Jurkat, Clone E6-1 (cell line): ENCODE measurements around the gene CNTNAP5.

Source experiments
- DNase-seq: peaks from one replicate; pipeline ENCODE4 v3.0.0-alpha.2; 2011; ENCODE audit warnings: low read depth, low spot score
- H3K4me3 ChIP-seq: 2 replicates; pipeline ENCODE4 v1.5.1; 2011; ENCODE audit warnings: mild to moderate bottlenecking, low read length, control low read depth, moderate library complexity

Gene CNTNAP5

DNA sequence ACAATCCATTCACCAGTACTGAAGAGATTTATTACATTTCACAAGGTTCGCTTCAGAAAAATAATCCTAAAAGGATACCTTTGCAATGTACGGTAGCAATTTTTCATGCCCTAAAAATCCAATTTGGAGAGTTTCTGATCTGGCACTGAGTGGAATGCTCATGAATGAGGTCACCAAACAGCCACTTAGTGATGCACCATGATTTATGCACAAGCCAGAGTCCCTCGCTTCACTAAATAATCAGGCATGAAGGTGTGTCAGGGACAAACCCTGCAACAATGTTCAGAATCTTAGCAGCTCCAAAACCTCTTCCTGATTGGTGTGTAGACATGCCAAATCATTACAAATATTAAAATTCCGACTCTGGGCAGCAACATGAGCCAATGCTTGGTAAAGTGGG lies 221.1 kb downstream of the CNTNAP5 start:
- no peak overlapping the region for H3K4me3 ChIP-seq
- no peak for DNase-seq

DNA sequence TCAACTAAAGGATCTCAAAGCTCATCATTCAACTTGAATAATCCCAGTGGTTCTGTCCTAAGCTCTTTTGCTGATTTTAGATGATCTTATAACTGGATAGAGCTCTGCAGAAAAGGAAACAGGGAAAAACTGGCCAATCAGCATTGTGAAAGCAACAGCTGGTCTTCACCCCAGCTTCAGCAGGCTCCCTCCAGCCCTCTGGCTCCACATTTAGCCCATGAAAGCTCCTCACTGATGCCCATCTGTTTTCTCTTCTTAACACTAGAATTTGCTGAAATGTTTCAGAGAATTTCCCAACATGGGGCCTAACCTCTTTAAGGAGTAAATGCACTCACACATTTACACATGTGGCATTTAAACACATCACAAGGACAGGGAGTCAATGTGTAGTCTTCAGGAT lies 223.3 kb downstream of the CNTNAP5 start:
- DNase-seq: no peak

GRCh38 chr2:124250433-124250832 lies 225.3 kb downstream of the CNTNAP5 start:
- DNase-seq: no peak
- no peak overlapping the region for H3K4me3 ChIP-seq

More for the DNA sequence above, 223.3 kb downstream of the CNTNAP5 start:
- no peak overlapping the region for H3K4me3 ChIP-seq

- DNase-seq: no peak
- no peak overlapping the region for H3K4me3 ChIP-seq
Observed at GRCh38 chr2:124254621-124255020, 229.5 kb downstream of the CNTNAP5 start.

DNA sequence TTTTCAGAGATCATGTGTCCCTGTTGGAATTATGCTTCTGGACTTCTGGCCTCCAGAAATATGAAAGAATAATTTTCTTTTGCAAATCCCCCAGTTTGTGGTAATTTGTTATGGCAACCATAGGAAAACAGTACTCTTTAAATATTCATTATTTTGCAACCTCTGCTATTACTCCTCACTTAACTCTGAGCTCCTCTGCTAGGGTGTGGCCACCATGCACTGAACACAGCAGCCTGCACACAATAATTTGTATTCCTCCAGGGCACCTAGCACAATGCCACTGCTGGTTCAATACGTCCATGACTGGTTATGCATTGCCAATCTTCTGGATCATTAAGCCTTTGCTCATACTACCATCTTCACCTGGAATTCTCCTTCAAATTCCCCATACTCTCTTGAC lies 232.0 kb downstream of the CNTNAP5 start:
- DNase-seq: no peak
- no peak overlapping the region for H3K4me3 ChIP-seq

- H3K4me3 ChIP-seq: no peak overlapping the region
- no peak for DNase-seq
Observed at GRCh38 chr2:124258140-124258880, 233.2 kb downstream of the CNTNAP5 start.

DNA sequence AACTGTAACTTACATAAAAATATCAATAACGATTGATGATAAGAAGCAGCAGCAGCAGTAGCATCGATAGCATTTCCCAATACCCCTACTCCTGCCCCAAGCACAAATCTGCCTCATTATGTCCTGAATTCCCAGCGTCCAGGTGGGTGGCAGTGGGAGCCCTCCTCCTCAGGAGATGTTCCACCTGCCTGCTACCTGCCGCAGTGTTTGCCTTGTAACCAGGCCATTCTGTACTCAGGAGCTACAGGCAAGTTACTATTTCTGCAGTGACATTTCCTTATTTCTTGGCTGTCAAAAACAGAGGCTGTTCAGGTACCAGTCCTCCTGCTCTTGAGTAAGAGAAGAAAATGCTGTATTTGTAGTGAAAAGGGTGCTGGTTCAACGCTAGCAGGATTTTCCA lies 236.4 kb downstream of the CNTNAP5 start:
- DNase-seq: no peak
- no peak overlapping the region for H3K4me3 ChIP-seq

DNA sequence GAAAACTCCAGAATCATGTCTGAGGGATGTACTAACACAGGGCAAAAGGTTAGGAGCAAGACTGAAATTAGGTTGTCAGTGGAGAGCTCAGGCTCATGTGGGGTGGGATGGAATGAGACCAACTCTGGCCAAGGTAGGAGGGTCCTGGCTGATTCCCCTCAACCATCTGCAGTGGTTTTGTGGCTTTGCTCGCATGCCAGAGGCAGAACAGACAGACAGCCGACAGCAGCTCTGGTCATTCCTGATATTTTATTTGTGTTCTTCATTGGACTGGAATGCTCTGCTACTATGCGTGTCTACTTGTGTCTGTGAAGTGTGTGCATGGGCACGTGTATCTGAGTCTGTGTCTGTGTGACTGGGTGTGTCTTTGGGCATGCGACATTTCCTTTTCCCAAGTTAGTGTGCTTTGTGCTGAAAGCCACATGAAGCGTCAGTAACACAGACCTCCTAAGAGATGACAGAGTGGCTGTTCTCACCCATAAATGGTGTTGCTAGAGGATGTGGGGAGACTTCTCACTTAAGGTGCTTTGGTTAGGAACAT lies 239.5 kb downstream of the CNTNAP5 start:
- no peak overlapping the region for H3K4me3 ChIP-seq
- peak; percentile 71 for DNase-seq

- no peak for DNase-seq
- H3K4me3 ChIP-seq: no peak overlapping the region
Observed at GRCh38 chr2:124267794-124268193, 242.7 kb downstream of the CNTNAP5 start.

- no peak overlapping the region for H3K4me3 ChIP-seq
- no peak for DNase-seq
Observed at GRCh38 chr2:124269348-124269747, 244.3 kb downstream of the CNTNAP5 start.

DNA sequence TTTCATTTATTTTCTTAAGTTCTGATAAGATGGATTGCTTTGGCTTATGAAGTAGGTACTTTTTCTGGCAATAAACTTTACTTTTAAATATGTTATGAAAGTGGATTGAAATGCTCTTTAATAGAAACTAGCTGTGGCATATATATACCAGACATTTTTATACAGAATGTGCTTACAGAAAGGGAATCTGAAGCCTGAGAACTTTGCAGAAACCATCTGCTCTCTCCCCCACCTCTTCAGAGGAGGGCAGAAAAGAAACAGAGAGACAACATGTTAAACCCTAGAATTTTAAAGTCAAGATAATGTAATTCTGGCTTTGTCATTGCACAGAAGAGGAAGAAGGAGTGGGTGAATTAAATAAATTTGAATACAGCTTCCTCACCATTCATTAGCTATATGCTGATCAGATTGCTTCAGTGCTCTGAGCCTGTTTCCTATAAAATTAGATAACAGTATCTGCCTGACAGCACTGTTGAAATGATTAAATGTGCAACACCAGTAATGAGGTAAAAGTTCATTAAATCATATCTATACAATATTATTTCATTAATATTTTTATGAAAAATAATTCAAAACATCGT lies 247.3 kb downstream of the CNTNAP5 start:
- no peak overlapping the region for H3K4me3 ChIP-seq
- DNase-seq: no peak

DNA sequence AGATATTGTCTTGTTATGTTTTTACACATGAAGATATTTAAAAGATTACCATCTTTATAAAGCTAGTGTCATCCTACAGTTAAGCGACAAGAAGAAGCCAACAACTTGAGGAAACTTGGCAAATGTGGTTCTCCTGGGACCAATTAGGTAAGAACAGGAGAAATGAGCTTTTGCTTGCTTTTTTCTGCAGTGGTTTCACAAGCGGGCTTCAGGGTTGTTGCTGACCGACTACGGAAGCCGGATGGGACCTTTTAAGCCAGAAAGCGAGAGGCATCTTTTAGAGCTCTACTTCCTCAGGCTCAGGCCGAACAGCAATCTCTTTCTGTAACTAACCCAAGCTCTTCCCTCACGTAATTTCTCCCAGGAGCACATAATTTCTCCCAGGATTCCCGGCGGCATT lies 256.5 kb downstream of the CNTNAP5 start:
- H3K4me3 ChIP-seq: no peak overlapping the region
- DNase-seq: no peak

DNA sequence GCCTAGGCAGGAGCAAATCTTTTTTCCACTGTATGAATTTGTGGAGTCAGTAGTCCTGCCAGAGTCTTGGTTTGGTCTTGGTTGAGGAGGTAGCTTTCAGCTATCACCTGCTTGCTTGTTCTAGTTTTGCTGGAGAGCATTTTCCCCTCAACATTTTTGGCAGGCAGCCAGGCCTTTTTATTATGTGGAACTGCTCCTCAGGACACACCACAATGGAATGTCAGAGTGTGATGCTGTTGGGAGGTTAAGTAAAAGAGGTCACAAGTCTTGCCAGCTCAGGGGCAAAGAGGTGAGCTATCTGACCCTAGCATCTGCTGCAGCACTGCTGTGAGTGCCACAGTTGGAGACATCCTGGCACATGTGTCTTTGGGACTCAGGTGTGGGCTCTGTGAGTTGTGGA lies 258.0 kb downstream of the CNTNAP5 start:
- no peak for DNase-seq
- no peak overlapping the region for H3K4me3 ChIP-seq

DNA sequence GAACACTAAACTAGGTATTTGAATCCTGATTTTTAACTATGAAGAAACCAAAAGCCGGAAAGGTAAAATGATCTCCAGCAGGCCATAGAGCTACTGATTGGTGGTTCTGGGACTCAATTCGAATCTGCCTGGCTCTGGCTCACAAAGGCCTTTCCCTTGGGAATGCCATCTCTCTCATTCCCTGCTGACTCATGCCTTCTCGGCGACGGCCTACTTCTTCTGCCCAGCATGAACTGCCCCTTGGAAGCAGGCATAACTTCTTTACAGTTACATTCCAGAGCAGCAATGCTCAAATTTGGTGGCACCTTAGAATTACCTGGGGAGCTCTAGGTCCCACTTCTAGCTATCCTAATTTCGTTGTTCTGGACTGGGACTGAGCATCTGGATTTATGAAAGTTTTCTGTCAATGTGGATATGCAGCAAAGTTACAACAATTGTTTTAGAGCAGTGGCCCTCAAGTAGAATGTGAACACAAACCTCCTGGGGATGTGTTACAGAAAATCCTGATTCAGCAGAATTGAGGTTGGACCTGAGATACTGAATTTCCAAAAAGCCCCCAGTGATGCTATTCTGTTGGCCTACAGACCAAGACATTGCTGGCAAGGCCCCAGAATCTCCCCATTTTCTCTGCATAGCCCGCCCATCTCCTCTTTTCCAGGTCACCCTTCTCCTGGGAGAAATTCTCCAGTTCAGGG lies 261.1 kb downstream of the CNTNAP5 start:
- no peak overlapping the region for H3K4me3 ChIP-seq
- no peak for DNase-seq

- H3K4me3 ChIP-seq: no peak overlapping the region
- no peak for DNase-seq
Observed at GRCh38 chr2:124289060-124289459, 264.0 kb downstream of the CNTNAP5 start.

DNA sequence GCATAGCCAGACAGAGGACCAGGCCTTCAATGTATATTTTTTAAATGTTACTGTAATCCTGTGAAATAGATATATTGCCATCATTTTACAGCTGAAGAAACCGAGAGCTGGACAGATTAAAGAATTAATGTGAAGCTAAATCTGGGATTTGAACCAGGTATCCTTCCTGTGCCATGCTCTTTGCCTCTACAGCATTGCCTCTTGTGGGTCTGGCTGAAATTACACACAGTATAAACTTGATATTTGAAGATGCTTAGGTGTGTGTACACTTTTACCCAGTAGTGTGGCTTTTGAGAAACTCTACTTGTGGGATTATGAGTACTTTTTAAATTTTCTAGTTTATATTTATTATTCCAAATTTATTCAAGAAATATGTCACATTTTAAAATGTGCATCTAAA lies 264.5 kb downstream of the CNTNAP5 start:
- no peak for DNase-seq
- no peak overlapping the region for H3K4me3 ChIP-seq

DNA sequence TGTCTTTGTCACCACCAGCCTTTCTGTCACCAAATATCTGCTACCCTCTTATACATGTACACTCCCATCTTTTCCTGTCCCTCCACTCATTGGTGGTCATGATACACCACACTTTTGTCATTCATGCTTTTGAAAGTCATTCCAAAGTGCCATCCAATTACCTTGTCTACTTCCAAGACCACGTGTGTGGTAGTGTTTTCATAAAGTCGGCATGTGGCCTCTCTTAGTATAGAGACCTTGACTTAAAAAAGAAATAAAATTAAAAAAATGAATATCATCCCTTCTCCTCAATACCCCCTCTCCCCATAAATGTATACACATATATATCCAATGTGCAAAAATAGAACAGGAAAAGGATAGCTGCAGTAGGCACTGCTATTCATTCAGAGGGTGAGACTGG lies 271.4 kb downstream of the CNTNAP5 start:
- no peak for DNase-seq
- H3K4me3 ChIP-seq: no peak overlapping the region

DNA sequence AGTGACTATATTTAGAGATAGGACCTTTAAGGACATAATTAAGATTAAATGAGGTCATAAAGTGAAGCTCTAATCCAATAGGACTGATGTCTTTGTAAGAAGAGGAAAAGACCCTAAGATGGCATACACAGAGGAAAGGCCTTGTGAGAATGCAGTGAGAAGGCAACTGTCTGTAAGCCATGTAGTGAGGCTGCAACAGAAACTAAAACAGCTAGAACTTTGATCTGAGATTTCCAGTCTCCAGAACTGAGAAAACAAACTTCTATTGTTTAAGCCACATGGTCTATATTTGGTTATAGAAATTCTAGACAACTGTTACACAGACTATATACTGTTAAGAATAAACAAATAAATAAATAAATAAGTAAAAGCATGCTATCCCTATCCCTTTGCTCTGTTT lies 276.8 kb downstream of the CNTNAP5 start:
- H3K4me3 ChIP-seq: no peak overlapping the region
- DNase-seq: no peak

GRCh38 chr2:124308319-124309062 lies 283.4 kb downstream of the CNTNAP5 start:
- no peak overlapping the region for H3K4me3 ChIP-seq
- no peak for DNase-seq
